ENCODE results near the gene ARL6IP6. TPM values are rescaled to one million over a fixed set of nuclear protein-coding genes. Genes with fewer than 3 reads are reported as not detected.
"Not testable (repeated sequence)": the region's sequence is repeated elsewhere in the genome, so short reads cannot be mapped to it uniquely, and the experiment has no call there.

ARL6IP6 gene
- total RNA-seq, 2 experiments from 2014 or later: 23.9 to 28.1 TPM

DNA sequence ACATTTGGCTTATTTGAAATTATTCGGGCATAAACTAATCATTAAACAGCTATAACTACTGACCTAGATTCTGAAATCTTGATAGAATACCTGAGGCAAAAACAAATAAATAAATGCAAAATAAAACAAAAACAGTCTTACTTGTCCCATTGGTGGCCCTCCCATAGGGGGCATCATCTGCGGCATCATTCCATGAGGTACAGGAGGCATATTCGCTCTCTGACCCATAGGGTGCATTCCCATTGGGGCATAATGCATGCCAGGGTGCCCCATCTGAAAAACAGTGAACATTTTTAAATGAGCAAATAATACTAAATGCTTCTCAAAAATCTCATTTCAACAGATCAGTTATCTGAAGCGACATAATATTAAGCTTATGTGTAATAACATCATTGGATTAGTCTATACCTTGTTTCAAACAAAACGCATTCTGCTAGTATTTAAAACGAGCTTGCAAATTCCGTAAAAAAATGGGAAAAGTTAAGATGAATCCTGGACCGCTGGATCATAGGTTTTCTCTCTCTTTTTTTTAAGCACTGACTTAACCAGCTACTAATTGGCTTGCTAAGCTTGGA is 2.5 kb upstream of the ARL6IP6 start:
- H3K27ac Mint-ChIP-seq: peak overlapping the region; percentile 98
- H3K36me3 Mint-ChIP-seq: peaks cover 48% of the 10 kb centered on the region
- DNase-seq: peak; percentile 40
- peak overlapping the region; percentile 98 for H3K4me3 Mint-ChIP-seq
- H3K27me3 Mint-ChIP-seq: peaks cover 4% of the 10 kb centered on the region
- no peaks in the 10 kb centered on the region for H3K9me3 Mint-ChIP-seq
- H3K4me1 Mint-ChIP-seq: peaks cover 42% of the 10 kb centered on the region

DNA sequence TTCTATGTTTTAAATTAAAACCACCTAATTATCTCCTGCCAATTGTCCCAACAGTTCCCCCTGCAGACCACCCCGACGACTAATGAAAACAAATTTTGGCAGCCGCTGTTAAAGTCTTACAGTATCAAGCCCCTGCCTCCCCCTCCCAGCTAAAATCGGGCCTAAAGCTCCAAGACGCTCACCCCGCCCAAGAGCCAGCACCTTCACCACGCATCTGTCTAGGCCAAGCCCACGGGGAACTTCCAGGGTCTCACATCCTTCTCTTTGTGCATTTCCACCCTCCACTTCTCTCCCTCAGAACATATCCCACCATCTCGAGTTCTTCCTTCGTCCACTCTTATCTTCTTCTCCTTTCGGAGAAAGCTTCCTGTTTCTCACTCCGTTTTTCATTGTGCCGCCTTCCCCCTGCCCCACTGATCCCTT is 1.6 kb upstream of the ARL6IP6 start:
- Mint-ChIP-seq H3K4me1 (peaks cover 41% of the 10 kb centered on the region), H3K27ac (peak overlapping the region; percentile 98), H3K27me3 (peaks cover 4% of the 10 kb centered on the region), H3K9me3 (no peaks in the 10 kb centered on the region), H3K36me3 (peaks cover 41% of the 10 kb centered on the region), H3K4me3 (peak overlapping the region; percentile 98)
- peak; percentile 34 for DNase-seq

DNA sequence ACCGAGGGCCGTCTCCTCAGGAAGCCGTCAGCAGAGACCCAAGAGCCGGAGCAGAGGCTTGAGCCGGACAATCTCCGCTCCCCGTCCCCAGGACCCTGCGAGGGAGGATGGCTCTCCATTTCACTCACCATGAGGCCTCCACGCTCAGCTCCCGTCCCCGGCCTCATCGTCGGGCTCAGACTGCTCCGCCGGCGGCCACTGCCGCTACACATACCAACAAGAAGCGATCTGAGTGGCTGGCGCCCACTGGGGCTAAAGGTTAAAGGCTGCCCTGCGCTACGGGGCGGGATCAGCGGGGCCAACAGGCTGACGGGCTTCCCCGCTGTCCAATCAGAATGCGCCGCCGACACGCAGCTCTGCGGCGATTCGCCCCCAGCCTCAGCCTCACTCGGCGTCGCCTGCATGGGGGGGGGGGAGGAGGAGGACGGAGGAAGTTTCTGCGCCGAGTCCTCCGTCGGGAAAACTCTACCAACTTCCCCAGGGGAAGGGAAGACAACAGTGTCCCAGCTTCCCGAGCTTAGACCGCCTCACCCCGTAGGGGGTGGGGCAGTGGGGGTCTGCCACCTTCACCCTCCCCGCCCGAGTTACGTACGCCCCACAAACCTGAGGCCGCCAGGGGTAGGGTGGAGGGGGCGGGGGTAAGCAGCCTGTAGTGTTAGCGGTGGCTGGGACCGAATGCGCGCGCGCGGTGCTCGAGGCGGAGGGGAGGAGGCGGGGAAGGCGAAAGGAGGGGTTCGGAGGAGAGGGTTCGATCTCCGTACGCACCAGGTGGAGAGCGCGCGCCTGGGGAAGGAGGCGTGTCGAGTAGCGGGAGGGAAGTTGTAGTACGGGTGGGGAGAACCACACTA is 968 bp upstream of the ARL6IP6 start, which contains the start of gene PRPF40A:
TSS of gene PRPF40A (minus strand) at position 234 of the 848 bp plus-strand sequence. CDS start at position 212, 22 bp downstream.
- Mint-ChIP-seq H3K36me3 (peaks cover 37% of the 10 kb centered on the region), H3K4me1 (peaks cover 35% of the 10 kb centered on the region), H3K27ac (peak within 1 kb of the TSS; percentile 98), H3K27me3 (peaks cover 4% of the 10 kb centered on the region), H3K4me3 (peak within 1 kb of the TSS; percentile 98), H3K9me3 (no peaks in the 10 kb centered on the region)
- peak; percentile 98 for DNase-seq

DNA sequence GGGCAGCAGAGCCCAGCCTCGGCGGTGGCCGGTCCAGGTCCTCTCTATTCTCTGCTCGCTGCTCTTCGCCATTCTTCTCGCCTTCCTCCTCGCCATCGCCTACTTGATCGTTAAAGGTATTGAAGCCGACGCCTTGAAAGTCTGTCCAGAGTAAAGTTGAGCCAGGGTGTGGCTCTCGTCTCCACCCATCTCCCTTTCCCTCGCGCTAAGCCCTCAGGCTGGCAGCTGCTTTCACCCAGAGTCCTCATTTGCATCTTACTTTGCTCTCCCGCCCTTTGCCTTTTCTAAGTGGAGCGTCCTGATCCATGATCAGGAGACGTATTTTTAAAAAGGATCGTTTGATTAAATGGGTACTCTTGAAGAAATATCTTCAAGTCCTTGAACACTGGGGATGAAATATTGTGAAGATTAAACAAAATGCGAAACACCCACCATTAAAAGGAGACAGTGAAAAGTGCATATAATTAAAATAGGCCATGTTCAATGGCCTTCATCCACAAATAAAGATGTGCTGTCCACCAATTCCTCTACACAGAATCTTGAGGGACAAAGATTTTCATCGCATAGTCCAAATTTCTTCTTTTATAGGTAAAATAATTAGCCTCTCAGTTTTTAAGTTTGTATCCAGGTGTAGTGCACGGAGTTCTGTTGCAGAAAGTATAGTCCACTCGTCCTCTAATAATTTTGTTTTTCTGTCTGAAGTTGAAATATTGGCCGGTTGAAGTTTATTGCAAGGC is 657 bp downstream of the ARL6IP6 start:
- Mint-ChIP-seq H3K36me3 (peaks cover 34% of the 10 kb centered on the region), H3K27me3 (peaks cover 4% of the 10 kb centered on the region), H3K4me3 (peak overlapping the region; percentile 98), H3K4me1 (peaks cover 37% of the 10 kb centered on the region), H3K9me3 (no peaks in the 10 kb centered on the region), H3K27ac (peak overlapping the region; percentile 98)
- DNase-seq: no peak

DNA sequence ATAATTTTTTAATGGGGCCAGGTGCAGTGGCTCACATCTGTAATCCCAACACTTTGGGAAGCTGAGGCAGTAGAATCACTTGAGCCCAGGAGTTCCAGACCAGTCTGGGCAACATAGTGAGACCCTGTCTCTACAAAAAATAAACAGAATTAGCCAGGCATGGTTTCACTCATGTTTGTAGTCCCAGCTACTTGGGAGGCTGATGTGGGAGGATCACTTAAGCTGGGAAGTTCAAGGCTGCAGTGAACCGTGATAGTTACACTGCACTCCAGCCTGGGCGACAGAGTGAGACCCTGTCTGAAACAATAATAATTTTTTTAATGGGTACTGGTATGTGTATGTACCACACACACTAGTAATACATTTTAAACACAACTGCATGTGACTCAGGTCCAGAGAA is 2.4 kb downstream of the ARL6IP6 start:
- peaks cover 4% of the 10 kb centered on the region for H3K27me3 Mint-ChIP-seq
- no peak overlapping the region for H3K4me3 Mint-ChIP-seq
- H3K9me3 Mint-ChIP-seq: no peaks in the 10 kb centered on the region
- H3K4me1 Mint-ChIP-seq: peaks cover 29% of the 10 kb centered on the region
- DNase-seq: no peak
- H3K27ac Mint-ChIP-seq: no peak overlapping the region
- peaks cover 25% of the 10 kb centered on the region for H3K36me3 Mint-ChIP-seq

GRCh38 chr2:152722639-152723038 is 4.2 kb downstream of the ARL6IP6 start:
- H3K27ac Mint-ChIP-seq: not testable (repeated sequence)

DNA sequence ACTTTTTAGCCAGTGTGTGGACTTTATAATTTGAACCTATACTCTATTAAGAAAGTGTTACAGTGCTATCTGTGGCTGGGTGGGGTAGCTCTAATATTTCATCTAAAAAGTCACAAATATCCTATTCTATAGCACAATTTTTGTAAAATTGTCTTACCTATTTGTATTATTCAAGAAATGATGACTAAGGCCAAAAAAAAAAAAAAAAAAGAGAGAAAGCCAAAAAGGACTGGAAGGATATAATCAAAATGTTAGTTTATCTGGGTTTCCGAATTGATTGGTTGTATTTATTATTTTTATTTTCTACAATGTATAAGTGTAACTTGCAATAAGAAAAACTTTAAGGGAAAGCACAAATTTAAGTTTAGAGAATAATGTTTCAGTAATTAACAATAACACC is 5.5 kb downstream of the ARL6IP6 start:
- Mint-ChIP-seq H3K36me3 (peaks cover 14% of the 10 kb centered on the region), H3K27ac (no peak overlapping the region)

More at GRCh38 chr2:152722639-152723038, 4.2 kb downstream of the ARL6IP6 start:
- not testable (repeated sequence) for H3K27me3 Mint-ChIP-seq, H3K9me3 Mint-ChIP-seq, H3K4me3 Mint-ChIP-seq, DNase-seq
- Mint-ChIP-seq H3K4me1 (peaks cover 27% of the 10 kb centered on the region), H3K36me3 (peaks cover 13% of the 10 kb centered on the region)

DNA sequence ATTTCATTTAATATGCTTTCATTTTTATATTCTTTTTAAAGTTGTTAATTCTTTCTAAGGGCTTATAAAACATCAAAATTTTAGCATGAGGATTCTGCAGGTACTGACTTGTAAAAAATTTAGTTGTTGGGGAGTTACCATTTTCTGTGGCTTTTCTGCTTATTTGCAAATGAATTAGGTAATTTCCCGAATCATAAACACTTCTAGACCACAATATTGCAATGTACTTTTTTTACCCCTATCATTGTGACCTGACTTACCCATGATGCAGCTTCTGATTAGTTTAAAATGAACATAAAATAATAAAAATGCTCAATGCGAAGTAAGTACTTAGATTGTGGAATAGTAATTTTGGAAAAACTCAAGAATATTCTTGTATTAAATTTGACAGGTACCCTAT is 11.4 kb downstream of the ARL6IP6 start:
- no peak for DNase-seq
- Mint-ChIP-seq H3K27ac (no peak overlapping the region), H3K36me3 (peaks cover 7% of the 10 kb centered on the region), H3K27me3 (no peaks in the 10 kb centered on the region), H3K4me1 (peaks cover 23% of the 10 kb centered on the region), H3K4me3 (no peak overlapping the region), H3K9me3 (no peaks in the 10 kb centered on the region)

More for the DNA sequence above, 5.5 kb downstream of the ARL6IP6 start:
- Mint-ChIP-seq H3K4me1 (peaks cover 27% of the 10 kb centered on the region), H3K27me3 (no peaks in the 10 kb centered on the region), H3K4me3 (no peak overlapping the region), H3K9me3 (no peaks in the 10 kb centered on the region)
- no peak for DNase-seq

DNA sequence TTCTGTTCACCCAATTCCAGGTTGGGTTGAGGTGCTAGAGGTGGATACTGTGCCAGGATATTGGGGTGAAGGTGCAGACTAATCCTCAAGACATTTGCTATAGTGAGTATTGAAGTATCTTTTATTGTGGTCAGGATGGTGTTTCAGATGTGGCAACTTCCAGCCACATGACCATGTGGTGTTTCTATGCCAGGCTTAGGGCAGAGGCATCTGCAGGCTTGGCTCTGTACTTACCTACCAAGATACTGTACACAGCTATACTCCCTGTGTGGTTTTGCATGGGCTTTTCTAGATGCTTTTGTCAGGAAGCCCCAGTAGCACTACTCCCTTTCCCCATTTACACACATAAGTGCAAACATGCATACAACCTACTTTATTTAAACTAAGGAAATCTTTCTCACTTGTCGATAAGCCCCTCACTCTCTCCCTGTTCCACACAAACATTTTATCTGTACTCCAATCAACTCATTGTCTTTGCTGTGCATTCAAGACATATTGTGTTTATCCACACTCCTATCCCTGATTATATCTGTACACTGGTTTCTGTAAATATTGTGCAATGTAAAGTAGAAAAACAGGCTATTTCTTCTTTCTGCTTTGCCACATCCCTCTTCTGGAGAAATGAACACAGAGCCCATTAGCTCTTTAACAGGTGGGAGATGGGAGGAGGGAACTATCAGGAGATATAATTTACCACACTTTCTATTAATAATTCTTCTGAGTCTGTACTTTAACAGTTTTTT is 12.3 kb downstream of the ARL6IP6 start:
- peak; percentile 36 for DNase-seq
- Mint-ChIP-seq H3K36me3 (peaks cover 9% of the 10 kb centered on the region), H3K9me3 (no peaks in the 10 kb centered on the region), H3K4me3 (no peak overlapping the region), H3K27me3 (no peaks in the 10 kb centered on the region), H3K27ac (no peak overlapping the region), H3K4me1 (peaks cover 23% of the 10 kb centered on the region)

GRCh38 chr2:152737509-152737908 is 19.1 kb downstream of the ARL6IP6 start:
- H3K4me1 Mint-ChIP-seq, H3K27ac Mint-ChIP-seq, H3K9me3 Mint-ChIP-seq, DNase-seq, H3K27me3 Mint-ChIP-seq, H3K4me3 Mint-ChIP-seq: not testable (repeated sequence)
- H3K36me3 Mint-ChIP-seq: peaks cover 28% of the 10 kb centered on the region

GRCh38 chr2:152738438-152738837 is 20.0 kb downstream of the ARL6IP6 start:
- H3K36me3 Mint-ChIP-seq: peaks cover 28% of the 10 kb centered on the region
- no peaks in the 10 kb centered on the region for H3K9me3 Mint-ChIP-seq
- no peaks in the 10 kb centered on the region for H3K27me3 Mint-ChIP-seq
- H3K4me1 Mint-ChIP-seq: peaks cover 4% of the 10 kb centered on the region
- no peak for DNase-seq
- no peak overlapping the region for H3K4me3 Mint-ChIP-seq
- H3K27ac Mint-ChIP-seq: no peak overlapping the region

DNA sequence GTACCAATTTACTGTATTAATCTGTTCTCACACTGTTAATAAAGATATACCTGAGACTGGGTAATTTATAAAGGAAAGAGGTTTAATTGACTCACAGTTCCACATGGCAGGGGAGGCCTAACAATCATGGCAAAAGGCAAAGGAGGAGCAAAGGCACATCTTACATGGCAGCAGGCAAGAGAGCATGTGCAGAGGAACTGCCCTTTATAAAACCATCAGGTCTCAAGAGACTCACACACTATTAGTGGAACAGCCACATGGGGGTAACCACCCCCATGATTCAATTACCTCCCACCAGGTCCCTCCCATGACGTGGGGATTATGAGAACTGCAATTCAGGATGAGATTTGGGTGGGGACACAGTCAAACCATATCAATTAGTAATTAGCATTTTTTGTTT is 21.3 kb downstream of the ARL6IP6 start:
- H3K4me1 Mint-ChIP-seq, H3K27ac Mint-ChIP-seq: not testable (repeated sequence)

GRCh38 chr2:152740743-152741328 is 22.4 kb downstream of the ARL6IP6 start:
- H3K27ac Mint-ChIP-seq: no peak overlapping the region
- no peak overlapping the region for H3K4me3 Mint-ChIP-seq
- no peak for DNase-seq
- H3K9me3 Mint-ChIP-seq: no peaks in the 10 kb centered on the region
- no peaks in the 10 kb centered on the region for H3K4me1 Mint-ChIP-seq
- H3K27me3 Mint-ChIP-seq: no peaks in the 10 kb centered on the region
- H3K36me3 Mint-ChIP-seq: peaks cover 25% of the 10 kb centered on the region

More for the DNA sequence above, 21.3 kb downstream of the ARL6IP6 start:
- H3K36me3 Mint-ChIP-seq: peaks cover 28% of the 10 kb centered on the region
- not testable (repeated sequence) for H3K9me3 Mint-ChIP-seq, H3K27me3 Mint-ChIP-seq, H3K4me3 Mint-ChIP-seq, DNase-seq

DNA sequence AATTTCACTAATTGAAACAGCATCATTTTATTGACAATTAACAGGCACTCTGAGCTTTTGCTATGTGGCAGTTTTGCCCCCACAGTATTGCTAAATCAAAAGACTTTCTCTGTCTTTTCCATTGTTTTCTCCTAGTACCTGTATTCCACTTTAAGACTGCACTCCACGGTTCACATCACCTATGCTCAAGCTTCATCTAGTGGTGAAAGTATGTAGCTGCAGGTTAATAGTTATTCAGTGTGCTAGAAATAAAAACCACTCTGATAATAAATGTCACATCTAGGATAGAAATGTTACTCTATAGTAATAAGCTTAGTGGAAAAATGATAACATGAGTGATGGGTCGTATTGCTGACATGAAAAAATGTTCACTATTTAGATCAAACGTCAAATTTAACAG is 24.6 kb downstream of the ARL6IP6 start:
- Mint-ChIP-seq H3K36me3 (peaks cover 20% of the 10 kb centered on the region), H3K4me3 (no peak overlapping the region), H3K27me3 (no peaks in the 10 kb centered on the region), H3K9me3 (no peaks in the 10 kb centered on the region), H3K27ac (no peak overlapping the region), H3K4me1 (no peaks in the 10 kb centered on the region)
- no peak for DNase-seq

All from activated naive CD8-positive, alpha-beta T cell treated with anti-CD3 and anti-CD28 coated beads for 36 hours (primary cell).